ENCODE measurements around the gene KRT7.

Gene KRT7

DNA sequence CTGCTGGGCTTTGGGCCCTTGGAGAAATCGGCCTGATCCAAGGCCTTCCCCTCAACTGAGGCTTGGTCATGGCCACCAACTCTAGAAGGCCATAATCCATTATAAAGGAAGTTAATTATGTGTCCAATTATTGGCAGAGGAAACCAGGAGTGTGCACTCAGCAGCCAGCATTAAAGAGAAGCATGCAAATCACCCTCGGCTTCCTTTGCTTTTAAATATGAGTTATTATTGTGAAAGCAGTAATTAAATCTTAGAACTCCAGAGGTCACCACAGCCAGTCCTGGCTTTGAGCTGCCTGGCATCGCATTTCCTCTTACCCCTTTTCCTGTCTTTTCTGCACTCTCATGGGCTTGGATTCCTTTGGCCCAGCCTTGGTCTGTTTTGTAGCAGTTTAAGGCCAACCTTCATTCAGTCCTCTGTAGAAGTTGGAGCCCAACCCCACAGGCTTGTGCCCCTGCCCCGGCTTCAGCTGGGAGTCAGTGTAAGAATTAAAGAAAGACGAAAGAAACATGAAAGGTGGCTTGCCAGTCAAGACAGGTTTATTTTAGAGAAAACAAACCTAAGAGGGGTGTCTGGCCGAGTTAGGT, 26.7 kb downstream of the KRT7 start:
- H3K36me3 ChIP-seq, result no peaks in the 10 kb centered on the region
- DNase-seq, result no peak
- H3K9me3 ChIP-seq, result no peaks in the 10 kb centered on the region
- H3K4me3 ChIP-seq (ENCODE audit: low read depth, low read length), result no peak overlapping the region
- H3K4me1 ChIP-seq, result no peaks in the 10 kb centered on the region
- TF ChIP-seq, protein P1, sequence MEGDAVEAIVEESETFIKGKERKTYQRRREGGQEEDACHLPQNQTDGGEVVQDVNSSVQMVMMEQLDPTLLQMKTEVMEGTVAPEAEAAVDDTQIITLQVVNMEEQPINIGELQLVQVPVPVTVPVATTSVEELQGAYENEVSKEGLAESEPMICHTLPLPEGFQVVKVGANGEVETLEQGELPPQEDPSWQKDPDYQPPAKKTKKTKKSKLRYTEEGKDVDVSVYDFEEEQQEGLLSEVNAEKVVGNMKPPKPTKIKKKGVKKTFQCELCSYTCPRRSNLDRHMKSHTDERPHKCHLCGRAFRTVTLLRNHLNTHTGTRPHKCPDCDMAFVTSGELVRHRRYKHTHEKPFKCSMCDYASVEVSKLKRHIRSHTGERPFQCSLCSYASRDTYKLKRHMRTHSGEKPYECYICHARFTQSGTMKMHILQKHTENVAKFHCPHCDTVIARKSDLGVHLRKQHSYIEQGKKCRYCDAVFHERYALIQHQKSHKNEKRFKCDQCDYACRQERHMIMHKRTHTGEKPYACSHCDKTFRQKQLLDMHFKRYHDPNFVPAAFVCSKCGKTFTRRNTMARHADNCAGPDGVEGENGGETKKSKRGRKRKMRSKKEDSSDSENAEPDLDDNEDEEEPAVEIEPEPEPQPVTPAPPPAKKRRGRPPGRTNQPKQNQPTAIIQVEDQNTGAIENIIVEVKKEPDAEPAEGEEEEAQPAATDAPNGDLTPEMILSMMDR (IDR thresholded peaks at IDR 0.05; ENCODE audit: low read depth, low read length), result no peak
- peaks cover 23% of the 10 kb centered on the region for H3K27me3 ChIP-seq

DNA sequence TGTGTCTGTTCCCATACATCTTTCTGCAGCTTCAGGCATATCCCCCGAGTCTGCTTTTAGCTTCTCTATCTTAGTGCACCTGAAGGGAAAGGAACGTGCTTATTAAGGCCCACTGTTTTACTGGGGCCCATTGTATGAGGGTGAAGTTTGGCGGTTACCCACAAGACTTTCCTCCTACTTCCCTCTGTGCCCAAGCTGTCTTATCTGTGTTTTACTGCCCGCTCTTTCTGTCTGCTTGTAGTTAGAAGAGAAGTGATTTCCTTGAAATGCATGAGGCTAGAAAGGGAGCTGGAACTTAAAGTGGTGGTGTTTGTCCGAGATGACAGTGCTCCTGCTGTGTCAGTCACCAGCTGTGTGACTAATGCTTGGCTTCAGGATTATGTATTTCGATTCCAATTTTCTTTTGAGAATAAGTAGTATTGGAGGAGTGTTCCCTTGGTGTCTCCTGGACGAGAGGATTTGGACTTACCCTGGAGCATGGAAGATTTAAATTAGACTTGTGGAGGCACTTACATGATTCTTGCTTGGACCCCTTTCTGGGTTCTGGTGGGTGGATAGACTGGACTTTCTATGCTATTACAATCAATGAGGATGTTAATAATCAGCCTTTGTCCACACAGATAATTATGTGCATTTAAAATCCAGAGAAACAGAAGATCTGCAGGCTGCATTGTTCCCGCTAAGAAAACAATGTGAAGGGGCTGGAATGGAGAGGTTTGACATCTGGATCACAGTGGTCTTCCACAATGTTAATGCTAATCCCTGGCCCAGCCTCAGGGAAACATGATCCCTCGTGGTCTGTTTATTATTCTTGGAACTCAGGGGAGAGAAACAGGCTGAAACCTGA, 27.5 kb downstream of the KRT7 start:
- Histone ChIP-seq H3K36me3 (no peaks in the 10 kb centered on the region), H3K4me1 (no peaks in the 10 kb centered on the region), H3K27me3 (peaks cover 23% of the 10 kb centered on the region), H3K9me3 (no peaks in the 10 kb centered on the region), H3K4me3 (ENCODE audit: low read depth, low read length) (no peak overlapping the region)
- no peak for DNase-seq
- TF ChIP-seq, protein P1 (IDR thresholded peaks at IDR 0.05; ENCODE audit: low read depth, low read length), result no peak

DNA sequence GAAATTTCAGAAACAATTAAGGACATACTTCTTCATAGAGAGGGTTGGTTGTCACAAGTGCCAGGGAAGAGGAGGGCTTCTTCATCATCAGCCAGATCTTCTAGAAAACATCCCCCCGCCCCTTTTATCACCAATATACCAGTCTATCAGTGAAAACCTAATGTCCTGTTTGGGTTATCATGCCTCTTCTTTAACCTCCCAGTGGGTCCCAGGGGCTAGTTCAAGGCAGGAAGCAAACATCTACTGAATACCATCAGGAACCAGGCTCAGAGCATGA, 28.1 kb downstream of the KRT7 start:
- H3K4me3 ChIP-seq (ENCODE audit: low read depth, low read length), result no peak overlapping the region
- no peak for DNase-seq
- no peaks in the 10 kb centered on the region for H3K36me3 ChIP-seq
- peaks cover 23% of the 10 kb centered on the region for H3K27me3 ChIP-seq
- no peaks in the 10 kb centered on the region for H3K4me1 ChIP-seq
- no peaks in the 10 kb centered on the region for H3K9me3 ChIP-seq
- TF ChIP-seq, protein P1 (IDR thresholded peaks at IDR 0.05; ENCODE audit: low read depth, low read length), result no peak

DNA sequence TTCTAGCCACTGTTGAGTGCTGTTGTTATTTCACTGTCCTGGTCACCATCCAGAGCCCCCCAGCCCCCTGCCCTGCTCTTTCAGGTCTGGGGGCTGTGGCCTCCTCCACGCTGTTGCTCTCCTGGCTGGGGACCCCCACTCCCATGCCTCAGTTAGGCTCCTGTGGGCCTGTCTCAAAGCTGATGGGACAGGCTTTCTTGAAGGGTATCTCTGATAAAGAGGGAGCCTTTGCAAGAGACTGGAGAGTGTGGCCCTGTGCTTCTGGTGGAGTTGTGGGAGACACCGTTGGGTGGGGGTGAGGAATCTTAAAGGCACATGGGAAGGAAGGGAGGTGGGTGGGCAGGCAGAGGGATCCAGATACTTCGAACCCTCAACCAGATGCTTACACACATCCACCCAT, 29.2 kb downstream of the KRT7 start:
- Histone ChIP-seq H3K36me3 (no peaks in the 10 kb centered on the region), H3K4me1 (no peaks in the 10 kb centered on the region), H3K27me3 (peaks cover 22% of the 10 kb centered on the region), H3K9me3 (no peaks in the 10 kb centered on the region), H3K4me3 (ENCODE audit: low read depth, low read length) (no peak overlapping the region)
- DNase-seq, result no peak
- TF ChIP-seq, protein P1 (IDR thresholded peaks at IDR 0.05; ENCODE audit: low read depth, low read length), result no peak

DNA sequence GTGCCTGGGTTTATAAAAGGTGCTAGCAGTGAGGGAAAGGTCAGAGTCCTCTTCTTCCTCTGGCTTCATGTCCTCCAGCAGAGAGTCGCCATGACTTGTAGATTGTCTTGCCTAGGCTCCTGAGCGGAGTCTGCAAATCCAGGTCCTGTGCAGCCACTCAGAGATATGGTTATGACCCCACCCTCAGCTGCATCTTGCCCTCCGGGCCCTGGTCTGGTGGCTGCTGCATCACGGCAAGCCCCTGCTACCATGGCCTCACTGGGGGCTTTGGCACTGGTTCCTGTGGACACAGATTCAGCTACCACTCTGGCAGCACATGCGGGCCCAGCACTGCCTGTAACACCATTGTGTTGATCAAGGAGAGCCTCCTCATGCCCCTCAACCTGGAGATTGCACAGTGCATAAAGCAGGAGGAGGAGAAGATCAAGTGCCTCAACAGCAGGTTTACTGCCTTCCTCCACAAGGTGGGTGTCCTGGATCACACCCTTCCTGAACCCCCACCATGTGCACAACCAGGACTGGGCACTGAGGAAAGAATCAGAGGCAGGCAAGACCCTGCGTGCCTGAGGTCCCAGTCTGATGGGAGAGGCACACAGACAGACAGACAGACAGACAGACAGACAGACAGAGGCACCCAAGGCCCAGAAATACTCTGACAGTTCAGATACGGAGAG, 30.9 kb downstream of the KRT7 start:
- TF ChIP-seq, protein P1 (IDR thresholded peaks at IDR 0.05; ENCODE audit: low read depth, low read length), result no peak
- H3K27me3 ChIP-seq, result peaks cover 6% of the 10 kb centered on the region
- H3K36me3 ChIP-seq, result no peaks in the 10 kb centered on the region
- no peaks in the 10 kb centered on the region for H3K9me3 ChIP-seq
- DNase-seq, result no peak
- H3K4me3 ChIP-seq (ENCODE audit: low read depth, low read length), result no peak overlapping the region
- no peaks in the 10 kb centered on the region for H3K4me1 ChIP-seq

DNA sequence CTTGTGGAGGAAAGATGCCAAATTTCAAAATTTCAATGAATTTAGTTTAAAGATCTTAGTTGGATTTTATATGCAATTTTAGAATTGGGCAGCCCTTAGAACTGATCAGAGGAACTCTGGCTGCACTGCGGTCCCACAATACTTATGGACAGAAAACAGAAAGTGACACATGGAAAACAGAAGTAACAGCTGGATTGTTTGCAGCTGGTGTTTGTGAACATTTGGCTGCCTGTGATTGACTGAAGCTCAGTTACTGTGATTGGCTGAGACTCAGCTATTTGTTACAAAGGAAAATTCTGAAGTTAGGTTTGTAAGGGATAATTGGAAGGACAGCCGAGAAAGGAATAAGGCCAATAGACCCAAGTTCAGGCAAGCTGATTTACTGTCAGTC, 31.4 kb downstream of the KRT7 start:
- Histone ChIP-seq H3K4me1 (no peaks in the 10 kb centered on the region), H3K27me3 (peaks cover under 1% of the 10 kb centered on the region; the same call in 1 of the 2 replicates), H3K4me3 (ENCODE audit: low read depth, low read length) (no peak overlapping the region), H3K36me3 (no peaks in the 10 kb centered on the region), H3K9me3 (no peaks in the 10 kb centered on the region)
- TF ChIP-seq, protein P1 (IDR thresholded peaks at IDR 0.05; ENCODE audit: low read depth, low read length), result no peak
- no peak for DNase-seq
